ENCODE data around the gene SPCS3. TPM values are rescaled to one million over a fixed set of nuclear protein-coding genes. Genes with fewer than 3 reads are reported as not detected.

Gene SPCS3
- total and polyA plus RNA-seq, 2 experiments from 2014 or later: 62.5 to 79.9 TPM

- TF ChIP-seq, protein P1, sequence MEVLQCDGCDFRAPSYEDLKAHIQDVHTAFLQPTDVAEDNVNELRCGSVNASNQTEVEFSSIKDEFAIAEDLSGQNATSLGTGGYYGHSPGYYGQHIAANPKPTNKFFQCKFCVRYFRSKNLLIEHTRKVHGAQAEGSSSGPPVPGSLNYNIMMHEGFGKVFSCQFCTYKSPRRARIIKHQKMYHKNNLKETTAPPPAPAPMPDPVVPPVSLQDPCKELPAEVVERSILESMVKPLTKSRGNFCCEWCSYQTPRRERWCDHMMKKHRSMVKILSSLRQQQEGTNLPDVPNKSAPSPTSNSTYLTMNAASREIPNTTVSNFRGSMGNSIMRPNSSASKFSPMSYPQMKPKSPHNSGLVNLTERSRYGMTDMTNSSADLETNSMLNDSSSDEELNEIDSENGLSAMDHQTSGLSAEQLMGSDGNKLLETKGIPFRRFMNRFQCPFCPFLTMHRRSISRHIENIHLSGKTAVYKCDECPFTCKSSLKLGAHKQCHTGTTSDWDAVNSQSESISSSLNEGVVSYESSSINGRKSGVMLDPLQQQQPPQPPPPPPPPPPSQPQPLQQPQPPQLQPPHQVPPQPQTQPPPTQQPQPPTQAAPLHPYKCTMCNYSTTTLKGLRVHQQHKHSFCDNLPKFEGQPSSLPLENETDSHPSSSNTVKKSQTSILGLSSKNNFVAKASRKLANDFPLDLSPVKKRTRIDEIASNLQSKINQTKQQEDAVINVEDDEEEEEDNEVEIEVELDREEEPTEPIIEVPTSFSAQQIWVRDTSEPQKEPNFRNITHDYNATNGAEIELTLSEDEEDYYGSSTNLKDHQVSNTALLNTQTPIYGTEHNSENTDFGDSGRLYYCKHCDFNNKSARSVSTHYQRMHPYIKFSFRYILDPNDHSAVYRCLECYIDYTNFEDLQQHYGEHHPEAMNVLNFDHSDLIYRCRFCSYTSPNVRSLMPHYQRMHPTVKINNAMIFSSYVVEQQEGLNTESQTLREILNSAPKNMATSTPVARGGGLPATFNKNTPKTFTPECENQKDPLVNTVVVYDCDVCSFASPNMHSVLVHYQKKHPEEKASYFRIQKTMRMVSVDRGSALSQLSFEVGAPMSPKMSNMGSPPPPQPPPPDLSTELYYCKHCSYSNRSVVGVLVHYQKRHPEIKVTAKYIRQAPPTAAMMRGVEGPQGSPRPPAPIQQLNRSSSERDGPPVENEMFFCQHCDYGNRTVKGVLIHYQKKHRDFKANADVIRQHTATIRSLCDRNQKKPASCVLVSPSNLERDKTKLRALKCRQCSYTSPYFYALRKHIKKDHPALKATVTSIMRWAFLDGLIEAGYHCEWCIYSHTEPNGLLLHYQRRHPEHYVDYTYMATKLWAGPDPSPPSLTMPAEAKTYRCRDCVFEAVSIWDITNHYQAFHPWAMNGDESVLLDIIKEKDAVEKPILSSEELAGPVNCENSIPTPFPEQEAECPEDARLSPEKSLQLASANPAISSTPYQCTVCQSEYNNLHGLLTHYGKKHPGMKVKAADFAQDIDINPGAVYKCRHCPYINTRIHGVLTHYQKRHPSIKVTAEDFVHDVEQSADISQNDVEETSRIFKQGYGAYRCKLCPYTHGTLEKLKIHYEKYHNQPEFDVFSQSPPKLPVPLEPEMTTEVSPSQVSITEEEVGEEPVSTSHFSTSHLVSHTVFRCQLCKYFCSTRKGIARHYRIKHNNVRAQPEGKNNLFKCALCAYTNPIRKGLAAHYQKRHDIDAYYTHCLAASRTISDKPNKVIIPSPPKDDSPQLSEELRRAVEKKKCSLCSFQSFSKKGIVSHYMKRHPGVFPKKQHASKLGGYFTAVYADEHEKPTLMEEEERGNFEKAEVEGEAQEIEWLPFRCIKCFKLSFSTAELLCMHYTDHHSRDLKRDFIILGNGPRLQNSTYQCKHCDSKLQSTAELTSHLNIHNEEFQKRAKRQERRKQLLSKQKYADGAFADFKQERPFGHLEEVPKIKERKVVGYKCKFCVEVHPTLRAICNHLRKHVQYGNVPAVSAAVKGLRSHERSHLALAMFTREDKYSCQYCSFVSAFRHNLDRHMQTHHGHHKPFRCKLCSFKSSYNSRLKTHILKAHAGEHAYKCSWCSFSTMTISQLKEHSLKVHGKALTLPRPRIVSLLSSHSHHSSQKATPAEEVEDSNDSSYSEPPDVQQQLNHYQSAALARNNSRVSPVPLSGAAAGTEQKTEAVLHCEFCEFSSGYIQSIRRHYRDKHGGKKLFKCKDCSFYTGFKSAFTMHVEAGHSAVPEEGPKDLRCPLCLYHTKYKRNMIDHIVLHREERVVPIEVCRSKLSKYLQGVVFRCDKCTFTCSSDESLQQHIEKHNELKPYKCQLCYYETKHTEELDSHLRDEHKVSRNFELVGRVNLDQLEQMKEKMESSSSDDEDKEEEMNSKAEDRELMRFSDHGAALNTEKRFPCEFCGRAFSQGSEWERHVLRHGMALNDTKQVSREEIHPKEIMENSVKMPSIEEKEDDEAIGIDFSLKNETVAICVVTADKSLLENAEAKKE (CRISPR knock-in tag; IDR thresholded peaks at IDR 0.05): no peak
- no peak for TF ChIP-seq CREB1 (CRISPR knock-in tag; IDR thresholded peaks at IDR 0.05; ENCODE audit: low read depth)
- no peak for TF ChIP-seq ZNF114 (CRISPR knock-in tag; IDR thresholded peaks at IDR 0.05)
- no peak for TF ChIP-seq ZNF331 (CRISPR knock-in tag; IDR thresholded peaks at IDR 0.05; ENCODE audit: low read depth)
- TF ChIP-seq NANOG (IDR thresholded peaks at IDR 0.05; ENCODE audit: borderline replicate concordance): no peak
- no peak for TF ChIP-seq POLR2AphosphoS5 (IDR thresholded peaks at IDR 0.05; ENCODE audit: low read depth)
- no peak for TF ChIP-seq ETS1 (IDR thresholded peaks at IDR 0.05)
These were observed 15.7 kb downstream of the SPCS3 start (continued) for GRCh38 chr4:176335421-176335820.

GRCh38 chr4:176339936-176340761, 20.4 kb downstream of the SPCS3 start:
- Histone ChIP-seq H4K20me1 (replicated peaks; ENCODE audit: insufficient read depth) (no peaks in the 10 kb centered on the region; the same call in 1 of the 2 replicates), H3K9me2 (ENCODE audit: insufficient read depth) (no peaks in the 10 kb centered on the region), H3K27me3 (ENCODE audit: insufficient read depth) (no peaks in the 10 kb centered on the region), H3K4me3 (no peak overlapping the region), H3K4me1 (ENCODE audit: insufficient read depth) (peaks cover 4% of the 10 kb centered on the region; the same call in 1 of the 2 replicates), H3K79me2 (replicated peaks; ENCODE audit: insufficient read depth) (0 out of 2 replicates have a peak, but pooled peaks cover 4% of the 10 kb centered on the region), H3K36me3 (ENCODE audit: insufficient read depth) (peaks cover 5% of the 10 kb centered on the region; the same call in 1 of the 2 replicates), H3K27ac (ENCODE audit: low read depth) (no peak overlapping the region), H3F3A (replicated peaks; ENCODE audit: low read depth) (no peaks in the 10 kb centered on the region), H3K4me2 (no peak overlapping the region), H2AFZ (no peak overlapping the region)
- no peak overlapping the region for H3K4me3 Mint-ChIP-seq
- H3K36me3 Mint-ChIP-seq (ENCODE audit: low read depth): peaks cover 38% of the 10 kb centered on the region
- peaks cover 33% of the 10 kb centered on the region for H3K9me3 Mint-ChIP-seq
- H3K27ac Mint-ChIP-seq: peak overlapping the region; percentile 23; the same call in 1 of the 2 replicates
- peaks cover 4% of the 10 kb centered on the region for H3K27me3 Mint-ChIP-seq (ENCODE audit: insufficient read depth, low read depth, poor library complexity)
- H3K4me1 Mint-ChIP-seq: peaks cover 10% of the 10 kb centered on the region
- ATAC-seq (peak; percentile 39; the same call in 2 of the 3 replicates), DNase-seq (ENCODE audit: low spot score) (no peak)
- TF ChIP-seq, protein P2, sequence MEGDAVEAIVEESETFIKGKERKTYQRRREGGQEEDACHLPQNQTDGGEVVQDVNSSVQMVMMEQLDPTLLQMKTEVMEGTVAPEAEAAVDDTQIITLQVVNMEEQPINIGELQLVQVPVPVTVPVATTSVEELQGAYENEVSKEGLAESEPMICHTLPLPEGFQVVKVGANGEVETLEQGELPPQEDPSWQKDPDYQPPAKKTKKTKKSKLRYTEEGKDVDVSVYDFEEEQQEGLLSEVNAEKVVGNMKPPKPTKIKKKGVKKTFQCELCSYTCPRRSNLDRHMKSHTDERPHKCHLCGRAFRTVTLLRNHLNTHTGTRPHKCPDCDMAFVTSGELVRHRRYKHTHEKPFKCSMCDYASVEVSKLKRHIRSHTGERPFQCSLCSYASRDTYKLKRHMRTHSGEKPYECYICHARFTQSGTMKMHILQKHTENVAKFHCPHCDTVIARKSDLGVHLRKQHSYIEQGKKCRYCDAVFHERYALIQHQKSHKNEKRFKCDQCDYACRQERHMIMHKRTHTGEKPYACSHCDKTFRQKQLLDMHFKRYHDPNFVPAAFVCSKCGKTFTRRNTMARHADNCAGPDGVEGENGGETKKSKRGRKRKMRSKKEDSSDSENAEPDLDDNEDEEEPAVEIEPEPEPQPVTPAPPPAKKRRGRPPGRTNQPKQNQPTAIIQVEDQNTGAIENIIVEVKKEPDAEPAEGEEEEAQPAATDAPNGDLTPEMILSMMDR (conservative IDR thresholded peaks at IDR 0.05; ENCODE audit: low read depth in 2 of 2): no peak
- no peak for TF ChIP-seq JUNB (IDR thresholded peaks at IDR 0.05; ENCODE audit: unreplicated experiment)
- no peak for TF ChIP-seq ZNF331 (CRISPR knock-in tag; IDR thresholded peaks at IDR 0.05; ENCODE audit: low read depth)
- TF ChIP-seq EZH2phosphoT487 (IDR thresholded peaks at IDR 0.05; ENCODE audit: unreplicated experiment): no peak
- TF ChIP-seq, protein P3, sequence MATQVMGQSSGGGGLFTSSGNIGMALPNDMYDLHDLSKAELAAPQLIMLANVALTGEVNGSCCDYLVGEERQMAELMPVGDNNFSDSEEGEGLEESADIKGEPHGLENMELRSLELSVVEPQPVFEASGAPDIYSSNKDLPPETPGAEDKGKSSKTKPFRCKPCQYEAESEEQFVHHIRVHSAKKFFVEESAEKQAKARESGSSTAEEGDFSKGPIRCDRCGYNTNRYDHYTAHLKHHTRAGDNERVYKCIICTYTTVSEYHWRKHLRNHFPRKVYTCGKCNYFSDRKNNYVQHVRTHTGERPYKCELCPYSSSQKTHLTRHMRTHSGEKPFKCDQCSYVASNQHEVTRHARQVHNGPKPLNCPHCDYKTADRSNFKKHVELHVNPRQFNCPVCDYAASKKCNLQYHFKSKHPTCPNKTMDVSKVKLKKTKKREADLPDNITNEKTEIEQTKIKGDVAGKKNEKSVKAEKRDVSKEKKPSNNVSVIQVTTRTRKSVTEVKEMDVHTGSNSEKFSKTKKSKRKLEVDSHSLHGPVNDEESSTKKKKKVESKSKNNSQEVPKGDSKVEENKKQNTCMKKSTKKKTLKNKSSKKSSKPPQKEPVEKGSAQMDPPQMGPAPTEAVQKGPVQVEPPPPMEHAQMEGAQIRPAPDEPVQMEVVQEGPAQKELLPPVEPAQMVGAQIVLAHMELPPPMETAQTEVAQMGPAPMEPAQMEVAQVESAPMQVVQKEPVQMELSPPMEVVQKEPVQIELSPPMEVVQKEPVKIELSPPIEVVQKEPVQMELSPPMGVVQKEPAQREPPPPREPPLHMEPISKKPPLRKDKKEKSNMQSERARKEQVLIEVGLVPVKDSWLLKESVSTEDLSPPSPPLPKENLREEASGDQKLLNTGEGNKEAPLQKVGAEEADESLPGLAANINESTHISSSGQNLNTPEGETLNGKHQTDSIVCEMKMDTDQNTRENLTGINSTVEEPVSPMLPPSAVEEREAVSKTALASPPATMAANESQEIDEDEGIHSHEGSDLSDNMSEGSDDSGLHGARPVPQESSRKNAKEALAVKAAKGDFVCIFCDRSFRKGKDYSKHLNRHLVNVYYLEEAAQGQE (IDR thresholded peaks at IDR 0.05; ENCODE audit: unreplicated experiment): no peak
- TF ChIP-seq POLR2AphosphoS5 (IDR thresholded peaks at IDR 0.05; ENCODE audit: low read depth): no peak

Data from GM23338 (cell line).